ENCODE results near the gene PIN1. TPM values are rescaled to one million over a fixed set of nuclear protein-coding genes. Genes with fewer than 3 reads are reported as not detected.

The PIN1 gene
- polyA plus RNA-seq, 1 donor from 2014 or later, result 268 TPM

GRCh38 chr19:9836021-9836420 is 903 bp downstream of the PIN1 start:
- H3K27ac ChIP-seq (ENCODE audit: low read length), result no peak overlapping the region
- H3K9me3 ChIP-seq (ENCODE audit: low read length), result no peaks in the 10 kb centered on the region
- peak overlapping the region; percentile 84 for H3K9ac ChIP-seq (ENCODE audit: low read length)
- no peak overlapping the region for H2AFZ ChIP-seq (ENCODE audit: low read depth, low read length)
- H4K20me1 ChIP-seq (ENCODE audit: insufficient read depth), result no peaks in the 10 kb centered on the region
- no peaks in the 10 kb centered on the region for H3K9me2 ChIP-seq (ENCODE audit: insufficient read depth, low read length)
- H3K4me2 ChIP-seq (ENCODE audit: low read length), result peak overlapping the region; percentile 51
- H3K27me3 ChIP-seq (ENCODE audit: insufficient read depth, low read depth, low read length), result no peaks in the 10 kb centered on the region
- TF ChIP-seq EZH2 (IDR thresholded peaks at IDR 0.05; ENCODE audit: borderline replicate concordance, insufficient read depth, low read length, poor library complexity, severe bottlenecking), result no peak
- no peak for TF ChIP-seq MXI1 (conservative IDR thresholded peaks at IDR 0.05; ENCODE audit: poor library complexity, severe bottlenecking)
- no peak for TF ChIP-seq POLR2AphosphoS5 (IDR thresholded peaks at IDR 0.05)
- TF ChIP-seq EP300 (conservative IDR thresholded peaks at IDR 0.05; ENCODE audit: poor library complexity, severe bottlenecking), result no peak
- TF ChIP-seq RAD21 (conservative IDR thresholded peaks at IDR 0.05), result no peak
- H3K4me3 ChIP-seq (ENCODE audit: low read length), result peak overlapping the region; percentile 97
- no peaks in the 10 kb centered on the region for H3F3A ChIP-seq (ENCODE audit: insufficient read depth, low read length, poor library complexity, severe bottlenecking)
- peaks cover 22% of the 10 kb centered on the region for H3K79me2 ChIP-seq (replicated peaks; ENCODE audit: insufficient read depth, low read length)
- no peaks in the 10 kb centered on the region for H3K36me3 ChIP-seq (ENCODE audit: insufficient read depth, low read length)

- no peaks in the 10 kb centered on the region for H3K36me3 ChIP-seq (ENCODE audit: insufficient read depth, low read length)
- H2AFZ ChIP-seq (ENCODE audit: low read depth, low read length), result no peak overlapping the region
- H3K9me3 ChIP-seq (ENCODE audit: low read length), result no peaks in the 10 kb centered on the region
- H3K9me2 ChIP-seq (ENCODE audit: insufficient read depth, low read length), result no peaks in the 10 kb centered on the region
- no peaks in the 10 kb centered on the region for H3F3A ChIP-seq (ENCODE audit: insufficient read depth, low read length, poor library complexity, severe bottlenecking)
- H3K27ac ChIP-seq (ENCODE audit: low read length), result no peak overlapping the region
- no peaks in the 10 kb centered on the region for H4K20me1 ChIP-seq (ENCODE audit: insufficient read depth)
- H3K4me2 ChIP-seq (ENCODE audit: low read length), result no peak overlapping the region
- TF ChIP-seq RAD21 (conservative IDR thresholded peaks at IDR 0.05) (no peak), TAF1 (IDR thresholded peaks at IDR 0.05; ENCODE audit: low read depth) (no peak), EZH2 (IDR thresholded peaks at IDR 0.05; ENCODE audit: borderline replicate concordance, insufficient read depth, low read length, poor library complexity, severe bottlenecking) (no peak)
- no peak overlapping the region for H3K4me3 ChIP-seq (ENCODE audit: low read length)
- H3K79me2 ChIP-seq (replicated peaks; ENCODE audit: insufficient read depth, low read length), result peaks cover 16% of the 10 kb centered on the region
- no peak overlapping the region for H3K9ac ChIP-seq (ENCODE audit: low read length)
- no peaks in the 10 kb centered on the region for H3K27me3 ChIP-seq (ENCODE audit: insufficient read depth, low read depth, low read length)
Observed at GRCh38 chr19:9838324-9838723, 3.2 kb downstream of the PIN1 start.

- H3K4me2 ChIP-seq (ENCODE audit: low read length), result no peak overlapping the region
- TF ChIP-seq SMC3 (conservative IDR thresholded peaks at IDR 0.05; ENCODE audit: poor library complexity) (no peak), CTCF (IDR thresholded peaks at IDR 0.05; ENCODE audit: poor library complexity, severe bottlenecking) (no peak), RAD21 (conservative IDR thresholded peaks at IDR 0.05) (no peak), EP300 (conservative IDR thresholded peaks at IDR 0.05; ENCODE audit: poor library complexity, severe bottlenecking) (no peak), EZH2 (IDR thresholded peaks at IDR 0.05; ENCODE audit: borderline replicate concordance, insufficient read depth, low read length, poor library complexity, severe bottlenecking) (no peak), MXI1 (conservative IDR thresholded peaks at IDR 0.05; ENCODE audit: poor library complexity, severe bottlenecking) (no peak), POLR2AphosphoS5 (IDR thresholded peaks at IDR 0.05) (no peak), TAF1 (IDR thresholded peaks at IDR 0.05; ENCODE audit: low read depth) (no peak), REST (IDR thresholded peaks at IDR 0.05; ENCODE audit: borderline replicate concordance) (no peak)
- no peak overlapping the region for H3K27ac ChIP-seq (ENCODE audit: low read length)
- no peaks in the 10 kb centered on the region for H3K27me3 ChIP-seq (ENCODE audit: insufficient read depth, low read depth, low read length)
- H2AFZ ChIP-seq (ENCODE audit: low read depth, low read length), result no peak overlapping the region
- H3K9me3 ChIP-seq (ENCODE audit: low read length), result no peaks in the 10 kb centered on the region
- no peak overlapping the region for H3K9ac ChIP-seq (ENCODE audit: low read length)
- H3K4me3 ChIP-seq (ENCODE audit: low read length), result no peak overlapping the region
- H3K79me2 ChIP-seq (replicated peaks; ENCODE audit: insufficient read depth, low read length), result peaks cover 16% of the 10 kb centered on the region
- H3K36me3 ChIP-seq (ENCODE audit: insufficient read depth, low read length), result no peaks in the 10 kb centered on the region
- no peaks in the 10 kb centered on the region for H3K9me2 ChIP-seq (ENCODE audit: insufficient read depth, low read length)
- no peaks in the 10 kb centered on the region for H3F3A ChIP-seq (ENCODE audit: insufficient read depth, low read length, poor library complexity, severe bottlenecking)
- no peaks in the 10 kb centered on the region for H4K20me1 ChIP-seq (ENCODE audit: insufficient read depth)
Observed at GRCh38 chr19:9839415-9839814, 4.3 kb downstream of the PIN1 start.
